HCT116 (cell line): ENCODE results near the gene AXDND1.

ENCODE experiments used
- CBX3 ChIP-seq: IDR thresholded peaks from 2 replicates; pipeline ENCODE4 v1.6.1; 2012; ENCODE audit warnings: low read depth
- CEBPB ChIP-seq: IDR thresholded peaks from 2 replicates; pipeline ENCODE4 v1.6.1; 2012; ENCODE audit warnings: low read depth
- EGR1 ChIP-seq: IDR thresholded peaks from 2 replicates; pipeline ENCODE4 v1.6.1; 2012; ENCODE audit warnings: low read depth
- ELF1 ChIP-seq: IDR thresholded peaks from 2 replicates; pipeline ENCODE4 v1.6.1; 2012; ENCODE audit warnings: low read depth, borderline replicate concordance
- EZH2 ChIP-seq: fragments of 200-600 bp; sonication (generic); IDR thresholded peaks from 2 replicates; pipeline ENCODE4 v1.6.1; 2017; ENCODE audit warnings: antibody characterized with exemption, mixed run types
- EZH2phosphoT487 ChIP-seq: fragments of 200-600 bp; IDR thresholded peaks from 2 replicates; pipeline ENCODE4 v1.6.1; 2018; ENCODE audit warnings: antibody characterized with exemption, borderline replicate concordance
- POLR2A ChIP-seq: IDR thresholded peaks from 2 replicates; pipeline ENCODE4 v1.7.0; 2011; ENCODE audit warnings: borderline replicate concordance; ENCODE audit not compliant: insufficient read depth, insufficient read length; ENCODE audit errors: extremely low read depth
- POLR2AphosphoS5 ChIP-seq: IDR thresholded peaks from 2 replicates; pipeline ENCODE4 v1.6.1; 2011; ENCODE audit warnings: mild to moderate bottlenecking, low read depth, low read length, moderate library complexity
- RAD21 ChIP-seq: IDR thresholded peaks from 2 replicates; pipeline ENCODE4 v1.6.1; 2012; ENCODE audit warnings: low read depth, mild to moderate bottlenecking
- TCF7L2 ChIP-seq: IDR thresholded peaks from 2 replicates; pipeline ENCODE4 v1.7.0; 2011; ENCODE audit warnings: borderline replicate concordance, inconsistent platforms; ENCODE audit not compliant: insufficient read depth, insufficient read length; ENCODE audit errors: extremely low read depth
- YY1 ChIP-seq: IDR thresholded peaks from 2 replicates; pipeline ENCODE4 v1.6.1; 2011; ENCODE audit warnings: low read length, low read depth, moderate library complexity, mild to moderate bottlenecking; ENCODE audit not compliant: insufficient replicate concordance; ENCODE audit errors: extremely low read depth
- ZNF274 ChIP-seq: fragments of 200-500 bp; sonication (Bioruptor generic); IDR thresholded peaks from 2 replicates; pipeline ENCODE4 v1.6.1; 2014; ENCODE audit warnings: mild to moderate bottlenecking, low read depth, low read length, inconsistent platforms
- TF ChIP-seq, protein P1 (sequence below), 3 experiments: fragments of 200-600 bp in 1 of 3; sonication (generic) in 1 of 3; IDR thresholded peaks in 2 of 3; conservative IDR thresholded peaks in 1 of 3; 2 replicates each; pipeline ENCODE4 v1.5.1; 2012 to 2017; ENCODE audit warnings: low read depth in 2 of 3, low read length in 2 of 3, antibody characterized with exemption in 1 of 3, borderline replicate concordance in 1 of 3, control low read depth in 1 of 3, mild to moderate bottlenecking in 1 of 3, mixed read lengths in 1 of 3, mixed run types in 1 of 3, moderate library complexity in 1 of 3; ENCODE audit not compliant: insufficient read depth in 1 of 3
- TF ChIP-seq, protein P2 (sequence below): IDR thresholded peaks from 2 replicates; pipeline ENCODE4 v1.6.1; 2012; ENCODE audit warnings: low read depth

DNA sequence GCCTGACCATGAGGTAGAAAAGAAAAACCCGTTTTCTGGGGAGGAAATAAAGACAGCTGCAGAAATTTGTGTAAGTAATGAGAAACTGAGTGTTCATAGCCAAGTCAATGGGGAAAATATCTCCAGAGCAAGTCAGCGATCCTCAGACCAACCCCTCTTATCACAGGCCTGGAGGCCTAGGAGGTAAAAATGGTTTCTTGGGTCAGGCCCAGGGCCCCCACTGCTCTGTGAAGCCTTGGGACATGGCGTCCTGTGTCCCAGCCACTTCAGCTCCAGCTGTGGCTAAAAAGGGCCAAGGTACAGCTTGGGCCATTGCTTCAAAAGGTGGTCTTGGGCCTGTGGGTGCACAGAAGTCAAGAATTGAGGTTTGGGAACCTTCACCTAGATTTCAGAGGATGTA, 108.9 kb downstream of the AXDND1 start:
- TF ChIP-seq ZNF274, result no peak
- TF ChIP-seq, protein P1, sequence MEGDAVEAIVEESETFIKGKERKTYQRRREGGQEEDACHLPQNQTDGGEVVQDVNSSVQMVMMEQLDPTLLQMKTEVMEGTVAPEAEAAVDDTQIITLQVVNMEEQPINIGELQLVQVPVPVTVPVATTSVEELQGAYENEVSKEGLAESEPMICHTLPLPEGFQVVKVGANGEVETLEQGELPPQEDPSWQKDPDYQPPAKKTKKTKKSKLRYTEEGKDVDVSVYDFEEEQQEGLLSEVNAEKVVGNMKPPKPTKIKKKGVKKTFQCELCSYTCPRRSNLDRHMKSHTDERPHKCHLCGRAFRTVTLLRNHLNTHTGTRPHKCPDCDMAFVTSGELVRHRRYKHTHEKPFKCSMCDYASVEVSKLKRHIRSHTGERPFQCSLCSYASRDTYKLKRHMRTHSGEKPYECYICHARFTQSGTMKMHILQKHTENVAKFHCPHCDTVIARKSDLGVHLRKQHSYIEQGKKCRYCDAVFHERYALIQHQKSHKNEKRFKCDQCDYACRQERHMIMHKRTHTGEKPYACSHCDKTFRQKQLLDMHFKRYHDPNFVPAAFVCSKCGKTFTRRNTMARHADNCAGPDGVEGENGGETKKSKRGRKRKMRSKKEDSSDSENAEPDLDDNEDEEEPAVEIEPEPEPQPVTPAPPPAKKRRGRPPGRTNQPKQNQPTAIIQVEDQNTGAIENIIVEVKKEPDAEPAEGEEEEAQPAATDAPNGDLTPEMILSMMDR (IDR thresholded peaks at IDR 0.05 in 2 of 3, conservative IDR thresholded peaks at IDR 0.05 in 1 of 3; ENCODE audit: borderline replicate concordance in 1 of 3, insufficient read depth in 1 of 3, low read depth in 2 of 3, low read length in 2 of 3), result no peak
- TF ChIP-seq EZH2, result no peak
- no peak for TF ChIP-seq EZH2phosphoT487
- no peak for TF ChIP-seq RAD21
- TF ChIP-seq CEBPB, result no peak
- TF ChIP-seq TCF7L2, result no peak
- no peak for TF ChIP-seq YY1
- TF ChIP-seq POLR2A, result no peak
- TF ChIP-seq ELF1, result no peak
- no peak for TF ChIP-seq CBX3
- TF ChIP-seq POLR2AphosphoS5, result no peak
- TF ChIP-seq, protein P2, sequence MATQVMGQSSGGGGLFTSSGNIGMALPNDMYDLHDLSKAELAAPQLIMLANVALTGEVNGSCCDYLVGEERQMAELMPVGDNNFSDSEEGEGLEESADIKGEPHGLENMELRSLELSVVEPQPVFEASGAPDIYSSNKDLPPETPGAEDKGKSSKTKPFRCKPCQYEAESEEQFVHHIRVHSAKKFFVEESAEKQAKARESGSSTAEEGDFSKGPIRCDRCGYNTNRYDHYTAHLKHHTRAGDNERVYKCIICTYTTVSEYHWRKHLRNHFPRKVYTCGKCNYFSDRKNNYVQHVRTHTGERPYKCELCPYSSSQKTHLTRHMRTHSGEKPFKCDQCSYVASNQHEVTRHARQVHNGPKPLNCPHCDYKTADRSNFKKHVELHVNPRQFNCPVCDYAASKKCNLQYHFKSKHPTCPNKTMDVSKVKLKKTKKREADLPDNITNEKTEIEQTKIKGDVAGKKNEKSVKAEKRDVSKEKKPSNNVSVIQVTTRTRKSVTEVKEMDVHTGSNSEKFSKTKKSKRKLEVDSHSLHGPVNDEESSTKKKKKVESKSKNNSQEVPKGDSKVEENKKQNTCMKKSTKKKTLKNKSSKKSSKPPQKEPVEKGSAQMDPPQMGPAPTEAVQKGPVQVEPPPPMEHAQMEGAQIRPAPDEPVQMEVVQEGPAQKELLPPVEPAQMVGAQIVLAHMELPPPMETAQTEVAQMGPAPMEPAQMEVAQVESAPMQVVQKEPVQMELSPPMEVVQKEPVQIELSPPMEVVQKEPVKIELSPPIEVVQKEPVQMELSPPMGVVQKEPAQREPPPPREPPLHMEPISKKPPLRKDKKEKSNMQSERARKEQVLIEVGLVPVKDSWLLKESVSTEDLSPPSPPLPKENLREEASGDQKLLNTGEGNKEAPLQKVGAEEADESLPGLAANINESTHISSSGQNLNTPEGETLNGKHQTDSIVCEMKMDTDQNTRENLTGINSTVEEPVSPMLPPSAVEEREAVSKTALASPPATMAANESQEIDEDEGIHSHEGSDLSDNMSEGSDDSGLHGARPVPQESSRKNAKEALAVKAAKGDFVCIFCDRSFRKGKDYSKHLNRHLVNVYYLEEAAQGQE, result no peak
- TF ChIP-seq EGR1, result no peak
